Measurements from ENCODE around the gene MYOM1. TPM values are rescaled to one million over a fixed set of nuclear protein-coding genes. Genes with fewer than 3 reads are reported as not detected.

MYOM1 gene
- total RNA-seq, 4 donors from 2014 or later = 0.67 to 2.1 (median 1.5) TPM

- WGBS, 2 donors = 68 to 70% methylated on average over 2 of the region's 2 CpGs
- intact Hi-C loops (cut with DNase I; ENCODE audit: low total_unique reads) = no loop called here
- TF ChIP-seq CTCF (IDR thresholded peaks at IDR 0.05) = no peak
- no peak for TF ChIP-seq POLR2A (IDR thresholded peaks at IDR 0.05)
- DNase-seq (ENCODE audit: low spot score in 2 of 2) = no peak
- H3K4me3 ChIP-seq (ENCODE audit: low read depth, poor library complexity, severe bottlenecking) = no peak overlapping the region
These were observed 44.5 kb downstream of the MYOM1 start for GRCh38 chr18:3175195-3175758.

- TF ChIP-seq CTCF (IDR thresholded peaks at IDR 0.05) = no peak
- no peak for TF ChIP-seq POLR2A (IDR thresholded peaks at IDR 0.05)
- H3K4me3 ChIP-seq (ENCODE audit: low read depth, poor library complexity, severe bottlenecking) = no peak overlapping the region
- intact Hi-C loops (cut with DNase I; ENCODE audit: low total_unique reads) = no loop called here
- no peak for DNase-seq (ENCODE audit: low spot score in 2 of 2)
- 71 to 75% methylated on average over 3 of the region's 3 CpGs for WGBS, 2 donors
These were observed 47.7 kb downstream of the MYOM1 start for GRCh38 chr18:3172097-3172496.

- WGBS, 2 donors = 45 to 53% methylated on average over 4 of the region's 4 CpGs
- H3K4me3 ChIP-seq (ENCODE audit: low read depth, poor library complexity, severe bottlenecking) = no peak overlapping the region
- intact Hi-C loops (cut with DNase I; ENCODE audit: low total_unique reads) = no loop called here
- DNase-seq (ENCODE audit: low spot score in 2 of 2) = no peak
- TF ChIP-seq POLR2A (IDR thresholded peaks at IDR 0.05) = no peak
- TF ChIP-seq CTCF (IDR thresholded peaks at IDR 0.05) = no peak
These were observed 48.1 kb downstream of the MYOM1 start for GRCh38 chr18:3171631-3172030.

- no peak for DNase-seq (ENCODE audit: low spot score in 2 of 2)
- no peak for TF ChIP-seq CTCF (IDR thresholded peaks at IDR 0.05)
- TF ChIP-seq POLR2A (IDR thresholded peaks at IDR 0.05) = no peak
- 87 to 90% methylated on average over 6 of the region's 6 CpGs for WGBS, 2 donors
- H3K4me3 ChIP-seq (ENCODE audit: low read depth, poor library complexity, severe bottlenecking) = no peak overlapping the region
- intact Hi-C loops (cut with DNase I; ENCODE audit: low total_unique reads) = no loop called here
These were observed 49.2 kb downstream of the MYOM1 start for GRCh38 chr18:3170441-3171161.

- TF ChIP-seq CTCF (IDR thresholded peaks at IDR 0.05) (no peak), POLR2A (IDR thresholded peaks at IDR 0.05) (no peak)
- no peak overlapping the region for H3K4me3 ChIP-seq (ENCODE audit: low read depth, poor library complexity, severe bottlenecking)
- intact Hi-C loops (cut with DNase I; ENCODE audit: low total_unique reads) = no loop called here
- WGBS, 2 donors = 74 to 86% methylated on average over 4 of the region's 4 CpGs
- no peak for DNase-seq (ENCODE audit: low spot score in 2 of 2)
These were observed 55.4 kb downstream of the MYOM1 start for GRCh38 chr18:3164381-3164780.
